SH-SY5Y (cell line): ENCODE results near the gene JKAMP.

Experiments
- GATA2 ChIP-seq: IDR thresholded peaks from 2 replicates; pipeline ENCODE4 v1.6.1; 2011; ENCODE audit warnings: mild to moderate bottlenecking, low read depth, low read length
- GATA3 ChIP-seq: IDR thresholded peaks from 2 replicates; pipeline ENCODE4 v1.6.1; 2011; ENCODE audit warnings: low read depth, mild to moderate bottlenecking, low read length, moderate library complexity

- TF ChIP-seq GATA3 (no peak), GATA2 (no peak)
These were observed 8.1 kb downstream of the JKAMP start for GRCh38 chr14:59492384-59492783.
